Esophagus squamous epithelium (tissue), 5 donors: ENCODE results near the gene LGI2. TPM values are rescaled to one million over a fixed set of nuclear protein-coding genes. Genes with fewer than 3 reads are reported as not detected.

ENCODE experiments used
- DNase-seq: peaks from one replicate; lab custom pipeline; 2025; lab: John Stamatoyannopoulos, UW
- H3K27ac ChIP-seq, 4 donors: fragments of 200-600 bp; sonication (generic); one replicate each; pipeline ENCODE4 v1.5.1; 2016 to 2019; ENCODE audit warnings: mild to moderate bottlenecking in 1 of 4
- H3K27me3 ChIP-seq, 4 donors: fragments of 200-600 bp; sonication (generic); 1 replicate in 3 of 4; 2 replicates in 1 of 4; pipeline versions ENCODE4 v1.5.1 to v1.6.0; 2017 to 2021; ENCODE audit warnings: antibody characterized with exemption in 1 of 4
- H3K36me3 ChIP-seq, 3 donors: fragments of 200-600 bp; sonication (generic); one replicate each; pipeline ENCODE4 v1.5.1; 2016 to 2019
- H3K4me1 ChIP-seq, 3 donors: fragments of 200-600 bp; sonication (generic); one replicate each; pipeline ENCODE4 v1.5.1; 2017 to 2019
- H3K4me3 ChIP-seq, 4 donors: fragments of 200-600 bp; sonication (generic); 1 replicate in 3 of 4; 2 replicates in 1 of 4; pipeline ENCODE4 v1.5.1; 2016 to 2019; ENCODE audit warnings: mild to moderate bottlenecking in 2 of 4, moderate library complexity in 1 of 4
- H3K9me3 ChIP-seq, 3 donors: fragments of 200-600 bp; sonication (generic); one replicate each; pipeline ENCODE4 v1.5.1; 2016 to 2019
- CTCF ChIP-seq, 6 experiments: fragments of 450-650 bp in 4 of 6; fragments of 200-600 bp in 2 of 6; sonication (generic) in 2 of 6; IDR thresholded peaks; one replicate each; pipeline ENCODE4 v1.5.1; 2016 to 2019; ENCODE audit warnings: antibody characterized with exemption in 6 of 6, mild to moderate bottlenecking in 4 of 6, moderate library complexity in 4 of 6
- POLR2A ChIP-seq, 4 donors: fragments of 450-650 bp; IDR thresholded peaks; one replicate each; pipeline ENCODE4 v1.6.1; 2017; ENCODE audit warnings: antibody characterized with exemption in 4 of 4, mild to moderate bottlenecking in 4 of 4, moderate library complexity in 3 of 4
- WGBS, 2 donors: methylation state at CpG; one replicate each; pipeline ENCODE4 v1.1.5; 2018; 5-methylcytosine and 5-hydroxymethylcytosine counted together
- intact Hi-C: fragments of 100-400 bp; cut with DNase I; formaldehyde crosslinking; loops from one replicate; pipeline ENCODE4 v1.15.0; 2022
- total RNA-seq, 4 donors: library from RNA; depleted of rRNA; stranded (reverse); fragments of >200 nt; gene quantifications; one replicate each; pipeline ENCODE4 v1.1.0, GENCODE V29; 2016
- donor health status: DM: yes; HTN: yes; CAD: no.

Gene LGI2
- total RNA-seq, 4 donors from 2014 or later, result 0.04 to 3.8 (median 0.57) TPM; not detected in 1

DNA sequence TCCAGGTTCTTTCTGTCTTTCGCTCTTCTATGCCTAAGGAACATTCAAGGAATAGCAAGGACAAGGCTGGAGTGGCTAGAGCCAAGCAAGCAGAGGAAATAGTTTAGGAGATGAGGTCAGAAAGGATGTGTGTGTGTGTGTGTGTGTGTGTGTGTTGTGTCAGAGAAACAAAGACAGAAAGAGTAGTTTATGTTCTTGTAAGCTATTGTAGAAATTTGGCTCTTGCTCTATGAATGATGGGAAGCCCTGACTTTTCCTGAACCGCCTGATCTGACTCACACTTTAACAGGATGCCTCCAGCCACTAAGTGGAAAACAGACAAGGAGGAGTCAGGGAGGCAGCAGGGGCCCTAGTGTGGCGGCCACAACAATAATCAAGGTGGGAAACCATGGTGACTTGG lies 39.7 kb downstream of the LGI2 start:
- no peak for DNase-seq

DNA sequence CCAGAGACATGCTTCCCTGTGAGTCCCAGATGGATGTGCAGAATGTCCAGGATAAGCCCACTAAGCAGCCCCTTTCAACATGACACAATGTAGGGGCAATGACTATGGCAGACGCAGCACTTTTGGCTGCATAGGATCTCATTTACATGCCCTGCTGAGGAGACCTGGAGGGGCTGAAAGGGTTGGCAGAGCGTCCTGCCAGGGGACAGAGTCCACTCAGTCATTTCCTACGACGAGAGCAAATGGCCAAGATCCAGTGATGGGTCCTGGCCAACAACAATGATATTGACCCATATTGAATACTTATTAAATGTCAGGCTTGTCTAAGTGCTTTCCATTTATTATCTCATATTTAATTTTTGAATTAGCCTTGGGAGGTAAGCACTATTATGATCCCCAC lies 41.4 kb downstream of the LGI2 start:
- TF ChIP-seq CTCF (IDR thresholded peaks at IDR 0.05) (no peak), POLR2A (IDR thresholded peaks at IDR 0.05) (no peak)
- no peaks in the 10 kb centered on the region for H3K9me3 ChIP-seq
- no peak overlapping the region for H3K4me3 ChIP-seq
- no peak overlapping the region for H3K27ac ChIP-seq
- H3K4me1 ChIP-seq, result peaks cover 0 to 6% (median 0%) of the 10 kb centered on the region in 3 donors
- no peak for DNase-seq
- intact Hi-C loops, result no loop called here
- no peaks in the 10 kb centered on the region for H3K27me3 ChIP-seq
- H3K36me3 ChIP-seq, result no peaks in the 10 kb centered on the region
- WGBS, 2 donors, result 75 to 78% methylated on average over 4 of the region's 4 CpGs

More for the DNA sequence above, 39.7 kb downstream of the LGI2 start:
- TF ChIP-seq CTCF (IDR thresholded peaks at IDR 0.05), result no peak
- no peak for TF ChIP-seq POLR2A (IDR thresholded peaks at IDR 0.05)
- WGBS, 2 donors, result 48 to 61% methylated on average over 3 of the region's 3 CpGs
- no peaks in the 10 kb centered on the region for H3K36me3 ChIP-seq
- peak overlapping the region in 2 of 4 donors; percentile 40 to 56 for H3K27ac ChIP-seq
- no peaks in the 10 kb centered on the region for H3K27me3 ChIP-seq
- H3K4me1 ChIP-seq, result no peaks in the 10 kb centered on the region
- intact Hi-C loops, result loop anchor here (10.0 kb wide), 1 partner anchor 506 kb away; no protein-coding TSS in a partner anchor
- H3K4me3 ChIP-seq, result no peak overlapping the region
- no peaks in the 10 kb centered on the region for H3K9me3 ChIP-seq

DNA sequence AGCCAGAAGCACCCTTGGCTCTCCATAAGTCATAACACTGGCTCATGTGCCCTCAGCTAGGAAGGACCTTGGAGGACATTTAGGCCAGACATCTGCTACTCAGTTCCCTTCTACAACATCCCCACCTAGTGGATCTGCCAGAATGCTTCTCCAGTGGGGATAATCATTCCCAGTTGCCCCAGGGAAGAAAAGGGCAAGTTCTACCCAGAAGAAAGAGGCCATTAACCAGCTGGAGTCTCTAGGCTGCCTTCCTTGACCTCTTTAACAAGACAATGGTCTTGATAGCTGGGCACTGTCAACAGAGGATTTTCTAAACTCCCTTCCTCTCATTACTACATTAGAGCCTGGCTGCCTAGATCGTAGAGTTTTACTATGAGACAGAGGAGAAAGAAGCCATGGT lies 42.0 kb downstream of the LGI2 start:
- WGBS, 2 donors, result 67 to 100% methylated on average over 1 of the region's 1 CpG
- intact Hi-C loops, result no loop called here
- H3K36me3 ChIP-seq, result no peaks in the 10 kb centered on the region
- no peaks in the 10 kb centered on the region for H3K9me3 ChIP-seq
- H3K27ac ChIP-seq, result no peak overlapping the region
- H3K27me3 ChIP-seq, result no peaks in the 10 kb centered on the region
- DNase-seq, result no peak
- no peak overlapping the region for H3K4me3 ChIP-seq
- TF ChIP-seq POLR2A (IDR thresholded peaks at IDR 0.05) (no peak), CTCF (IDR thresholded peaks at IDR 0.05) (peak in 4 of 6 experiments; percentile 8 to 46 (median 16))
- H3K4me1 ChIP-seq, result peaks cover 0 to 6% (median 0%) of the 10 kb centered on the region in 3 donors

DNA sequence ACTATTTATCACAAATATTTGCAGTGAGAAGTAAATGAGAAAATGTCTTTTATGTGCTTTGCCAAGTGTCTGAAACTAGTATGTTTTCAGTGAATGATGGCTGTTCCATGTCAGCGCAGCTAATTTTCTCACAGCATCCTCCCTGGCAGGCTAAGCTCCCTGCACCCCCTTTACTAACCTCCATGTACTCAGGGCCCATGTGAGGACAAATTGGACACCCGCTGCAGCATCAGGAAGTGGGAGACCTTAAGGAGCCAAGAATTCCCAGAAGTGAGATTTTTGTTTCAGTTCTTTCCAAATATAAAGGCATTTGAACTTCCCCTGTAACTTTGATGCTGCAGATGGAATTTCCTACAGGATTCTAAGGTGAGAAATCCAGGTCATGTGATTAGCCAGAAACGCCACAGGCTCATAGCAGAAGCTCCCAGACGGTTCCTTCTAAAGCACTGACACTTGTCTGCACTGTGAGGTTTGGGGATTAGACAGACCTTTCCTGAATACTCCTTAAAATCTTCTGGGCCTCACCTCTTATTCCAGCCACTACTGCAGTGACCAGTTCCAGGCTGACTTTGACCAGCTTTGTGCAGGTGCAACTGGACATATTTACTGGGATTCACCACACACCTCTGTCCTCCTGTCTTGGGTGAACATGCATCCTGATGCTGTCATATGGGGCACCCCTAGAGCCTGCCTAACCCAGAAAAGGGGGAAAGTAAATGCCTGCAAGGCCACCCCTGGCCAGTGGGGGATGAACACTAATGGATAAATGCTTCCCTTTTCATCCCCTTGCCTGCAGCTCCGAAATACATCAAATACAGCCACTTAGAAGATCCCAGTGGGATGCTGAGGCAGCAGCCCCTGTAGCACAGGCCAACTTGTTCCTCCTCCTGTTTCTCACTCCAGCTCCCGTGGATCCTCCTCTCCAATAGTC lies 45.9 kb downstream of the LGI2 start:
- TF ChIP-seq POLR2A (IDR thresholded peaks at IDR 0.05) (no peak), CTCF (IDR thresholded peaks at IDR 0.05) (no peak)
- intact Hi-C loops, result no loop called here
- Histone ChIP-seq H3K36me3 (no peaks in the 10 kb centered on the region), H3K27me3 (no peaks in the 10 kb centered on the region), H3K27ac (no peak overlapping the region), H3K4me1 (peaks cover 0 to 11% (median 8%) of the 10 kb centered on the region in 3 donors), H3K4me3 (no peak overlapping the region), H3K9me3 (no peaks in the 10 kb centered on the region)
- no peak for DNase-seq
- WGBS, 2 donors, result 71 to 76% methylated on average over 5 to 6 of the region's 6 CpGs

- no peak for DNase-seq
- peaks cover 0 to 28% (median 14%) of the 10 kb centered on the region in 3 donors for H3K4me1 ChIP-seq
- no peaks in the 10 kb centered on the region for H3K9me3 ChIP-seq
- H3K4me3 ChIP-seq, result no peak overlapping the region
- peaks cover 0 to 6% (median 0%) of the 10 kb centered on the region in 4 donors for H3K27me3 ChIP-seq
- TF ChIP-seq CTCF (IDR thresholded peaks at IDR 0.05), result no peak
- TF ChIP-seq POLR2A (IDR thresholded peaks at IDR 0.05), result no peak
- intact Hi-C loops, result no loop called here
- WGBS, 2 donors, result 80 to 84% methylated on average over 5 of the region's 5 CpGs
- no peaks in the 10 kb centered on the region for H3K36me3 ChIP-seq
- peak overlapping the region in 1 of 4 donors; percentile 63 for H3K27ac ChIP-seq
Measured at GRCh38 chr4:24980740-24981139, 50.0 kb downstream of the LGI2 start.
